Endothelial cell of umbilical vein (primary cell): ENCODE measurements around the gene SHROOM4. TPM values are rescaled to one million over a fixed set of nuclear protein-coding genes. Genes with fewer than 3 reads are reported as not detected.

Source experiments
- BruUV-seq: library from RNA; stranded (reverse); fragments of 400-500 nt; replicated peaks from 2 replicates; lab custom pipeline; 2021; lab: Mats Ljungman, UMichigan
- CTCF ChIA-PET: fragments of 300-600, 350-600 bp; sonication (Branson Sonifier 250); formaldehyde crosslinking; loops from one replicate; lab custom pipeline; 2021; ENCODE audit warnings: antibody characterized with exemption, inconsistent platforms; lab: Charles Lee
- POLR2A ChIA-PET: fragments of 300-600, 350-600 bp; sonication (Branson Sonifier 250); formaldehyde crosslinking; loops from one replicate; lab custom pipeline; 2021; ENCODE audit warnings: antibody characterized with exemption, inconsistent platforms; lab: Charles Lee
- DNase-seq: peaks from one replicate; pipeline ENCODE4 v3.0.0-alpha.2; 2011; ENCODE audit warnings: low read depth, low spot score
- FAIRE-seq: peaks from 2 replicates; lab custom pipeline; 2011; peaks lifted over from hg19 to GRCh38; lab: Jason Lieb, UNC
- H2AFZ ChIP-seq: 2 replicates; pipeline ENCODE4 v1.6.0; 2012; ENCODE audit warnings: low read depth, low read length, control low read depth, inconsistent platforms
- H3K27ac ChIP-seq: 2 replicates; pipeline ENCODE4 v1.5.1; 2011; ENCODE audit warnings: low read depth, mild to moderate bottlenecking, control low read depth, low read length, moderate library complexity; ENCODE audit not compliant: insufficient read depth
- H3K27me3 ChIP-seq, 2 experiments: 2 replicates each; pipeline versions ENCODE4 v1.6.0 to v1.6.1; 2011; ENCODE audit warnings: low read length in 2 of 2, mixed read lengths in 1 of 2; ENCODE audit not compliant: control insufficient read depth in 2 of 2, insufficient read depth in 2 of 2
- H3K36me3 ChIP-seq, 2 experiments: 2 replicates in 1 of 2; 3 replicates in 1 of 2; pipeline ENCODE4 v1.5.1; 2011; ENCODE audit warnings: low read length in 2 of 2, mild to moderate bottlenecking in 1 of 2, moderate library complexity in 1 of 2; ENCODE audit not compliant: control insufficient read depth in 2 of 2, insufficient read depth in 2 of 2; ENCODE audit errors: extremely low read depth in 1 of 2
- H3K4me1 ChIP-seq: 3 replicates; pipeline ENCODE4 v1.5.1; 2011; ENCODE audit warnings: mild to moderate bottlenecking, low read length; ENCODE audit not compliant: control insufficient read depth, insufficient read depth; ENCODE audit errors: extremely low read depth
- H3K4me2 ChIP-seq: 2 replicates; pipeline ENCODE4 v1.6.1; 2011; ENCODE audit warnings: low read length, control low read depth, mixed read lengths; ENCODE audit not compliant: insufficient read depth
- H3K4me3 ChIP-seq, 3 experiments: fragments of 200-600 bp in 1 of 3; sonication (generic), shearing (Covaris generic) in 1 of 3; replicated peaks in 1 of 3; 2 replicates each; pipeline ENCODE4 v1.5.1; 2011 to 2016; ENCODE audit warnings: control low read depth in 3 of 3, low read length in 3 of 3, mild to moderate bottlenecking in 2 of 3, inconsistent platforms in 1 of 3, low read depth in 1 of 3, moderate library complexity in 1 of 3; ENCODE audit not compliant: insufficient read depth in 1 of 3
- H3K79me2 ChIP-seq: 2 replicates; pipeline ENCODE4 v1.6.0; 2012; ENCODE audit warnings: low read length, inconsistent platforms; ENCODE audit not compliant: control insufficient read depth, insufficient read depth
- H3K9ac ChIP-seq: replicated peaks from 2 replicates; pipeline ENCODE3; 2011; ENCODE audit warnings: low read length, control low read depth; ENCODE audit not compliant: insufficient read depth; ENCODE audit errors: extremely low read depth
- H3K9me1 ChIP-seq: replicated peaks from 3 replicates; pipeline ENCODE4 v1.6.0; 2011; ENCODE audit warnings: mild to moderate bottlenecking, low read length; ENCODE audit not compliant: control insufficient read depth, insufficient read depth; ENCODE audit errors: extremely low read depth
- H3K9me3 ChIP-seq: replicated peaks from 2 replicates; pipeline ENCODE4 v1.5.1; 2012; ENCODE audit warnings: low read length, inconsistent platforms; ENCODE audit not compliant: control insufficient read depth, insufficient read depth
- H4K20me1 ChIP-seq: replicated peaks from 2 replicates; pipeline ENCODE3; 2011; ENCODE audit warnings: mild to moderate bottlenecking, low read length; ENCODE audit not compliant: control insufficient read depth, insufficient read depth; ENCODE audit errors: extremely low read depth
- CTCF ChIP-seq, 2 donors: IDR thresholded peaks; 1 replicate in 1 of 2; 2 replicates in 1 of 2; pipeline ENCODE4 v1.5.1; 2011; ENCODE audit warnings: low read length in 2 of 2, mild to moderate bottlenecking in 2 of 2, moderate library complexity in 2 of 2, control low read depth in 1 of 2, inconsistent platforms in 1 of 2, low read depth in 1 of 2; ENCODE audit not compliant: insufficient read depth in 1 of 2; ENCODE audit errors: extremely low read depth in 1 of 2
- EZH2 ChIP-seq: IDR thresholded peaks from 2 replicates; pipeline ENCODE4 v1.6.1; 2012; ENCODE audit warnings: borderline replicate concordance, low read depth, mild to moderate bottlenecking, moderate library complexity, low read length, inconsistent platforms; ENCODE audit not compliant: severe bottlenecking
- FOS ChIP-seq: IDR thresholded peaks from 2 replicates; pipeline ENCODE4 v1.6.1; 2011; ENCODE audit warnings: mild to moderate bottlenecking, low read length, moderate library complexity, borderline replicate concordance; ENCODE audit not compliant: insufficient read depth
- GATA2 ChIP-seq: IDR thresholded peaks from 2 replicates; pipeline ENCODE4 v1.7.0; 2011; ENCODE audit warnings: low read depth, mild to moderate bottlenecking, moderate library complexity, mixed read lengths, low read length; ENCODE audit not compliant: insufficient read length, insufficient read depth
- JUN ChIP-seq: IDR thresholded peaks from 2 replicates; pipeline ENCODE4 v1.6.1; 2011; ENCODE audit warnings: borderline replicate concordance, low read depth; ENCODE audit not compliant: insufficient read length, insufficient read depth
- MAX ChIP-seq: IDR thresholded peaks from 2 replicates; pipeline ENCODE4 v1.6.1; 2011; ENCODE audit not compliant: insufficient read depth, insufficient read length
- MYC ChIP-seq: IDR thresholded peaks from one replicate; pipeline ENCODE4 v1.6.1; 2011; ENCODE audit warnings: mild to moderate bottlenecking, low read depth, low read length
- POLR2A ChIP-seq: IDR thresholded peaks from 2 replicates; pipeline ENCODE4 v1.6.1; 2012; ENCODE audit warnings: low read depth, mild to moderate bottlenecking, control low read depth, low read length
- POLR2AphosphoS5 ChIP-seq: IDR thresholded peaks from 2 replicates; pipeline ENCODE4 v1.6.1; 2012; ENCODE audit warnings: low read depth, mild to moderate bottlenecking, control low read depth, low read length, moderate library complexity; ENCODE audit not compliant: insufficient read depth
- dilution Hi-C: fragments of 300-500 bp; cut with MboI; formaldehyde crosslinking; loops from one replicate; pipeline ENCODE4 v1.15.0; 2019; ENCODE audit warnings: low sequenced_read_pairs; ENCODE audit not compliant: extremely low pct_ligation_motif_present
- intact Hi-C: fragments of 100-400 bp; cut with micrococcal nuclease; formaldehyde crosslinking; loops from one replicate; pipeline ENCODE4 v1.10.0; 2022
- polyA plus RNA-seq, 4 experiments: library from polyadenylated mRNA; depleted of rRNA in 3 of 4; stranded (reverse) in 3 of 4; unstranded in 1 of 4; fragments of >200 nt; gene quantifications; 2 replicates each; pipeline versions ENCODE4 v1.2.1 to v1.2.3, GENCODE V29; 2011 to 2012; ENCODE audit warnings: missing spikeins in 1 of 4
- total RNA-seq: library from RNA; stranded (reverse); gene quantifications from 2 replicates; pipeline ENCODE4 v1.2.3, GENCODE V29; 2021

Gene SHROOM4
- total and polyA plus RNA-seq, 2 donors (not counting 3 experiments of a cell fraction or from before 2014, with no cell fraction given): 29.7 to 57.5 TPM

GRCh38 chrX:50721764-50722521 lies 92.1 kb downstream of the SHROOM4 start:
- Histone ChIP-seq H3K27me3 (no peaks in the 10 kb centered on the region), H3K79me2 (no peaks in the 10 kb centered on the region), H4K20me1 (no peaks in the 10 kb centered on the region), H3K9ac (no peak overlapping the region), H3K9me3 (no peaks in the 10 kb centered on the region), H3K9me1 (no peaks in the 10 kb centered on the region), H3K4me3 (no peak overlapping the region), H3K4me2 (no peak overlapping the region), H3K27ac (no peak overlapping the region), H3K36me3 (no peaks in the 10 kb centered on the region), H3K4me1 (peaks cover 2% of the 10 kb centered on the region), H2AFZ (no peak overlapping the region)
- ChIA-PET CTCF (interaction anchor here (1.3 kb wide), 1 partner anchor 31 kb away, joined by 3 read pairs; no protein-coding TSS in a partner anchor), POLR2A (no interaction called here)
- intact Hi-C loops: no loop called here
- TF ChIP-seq EZH2: no peak
- TF ChIP-seq JUN: no peak
- no peak for TF ChIP-seq POLR2A
- no peak for TF ChIP-seq FOS
- no peak for TF ChIP-seq GATA2
- TF ChIP-seq MYC: no peak
- TF ChIP-seq POLR2AphosphoS5: no peak
- no peak for TF ChIP-seq CTCF (IDR thresholded peaks at IDR 0.05; ENCODE audit: extremely low read depth in 1 of 2, insufficient read depth in 1 of 2, low read depth in 1 of 2, low read length in 2 of 2)
- TF ChIP-seq MAX: no peak
- FAIRE-seq (no peak), DNase-seq (no peak)
- BruUV-seq: no TSS peak
- dilution Hi-C loops: no loop called here
